HG03460 (cell line): Measurements from ENCODE around the gene B4GALNT2.
A peak's percentile ranks its signal among the peaks of the same experiment; 100 is the strongest.

ENCODE experiments used
- ATAC-seq: cut with Tn5 transposase; IDR thresholded peaks from one replicate; pipeline ENCODE4 v1.9.1; 2021; ENCODE audit not compliant: unreplicated experiment

Gene B4GALNT2

DNA sequence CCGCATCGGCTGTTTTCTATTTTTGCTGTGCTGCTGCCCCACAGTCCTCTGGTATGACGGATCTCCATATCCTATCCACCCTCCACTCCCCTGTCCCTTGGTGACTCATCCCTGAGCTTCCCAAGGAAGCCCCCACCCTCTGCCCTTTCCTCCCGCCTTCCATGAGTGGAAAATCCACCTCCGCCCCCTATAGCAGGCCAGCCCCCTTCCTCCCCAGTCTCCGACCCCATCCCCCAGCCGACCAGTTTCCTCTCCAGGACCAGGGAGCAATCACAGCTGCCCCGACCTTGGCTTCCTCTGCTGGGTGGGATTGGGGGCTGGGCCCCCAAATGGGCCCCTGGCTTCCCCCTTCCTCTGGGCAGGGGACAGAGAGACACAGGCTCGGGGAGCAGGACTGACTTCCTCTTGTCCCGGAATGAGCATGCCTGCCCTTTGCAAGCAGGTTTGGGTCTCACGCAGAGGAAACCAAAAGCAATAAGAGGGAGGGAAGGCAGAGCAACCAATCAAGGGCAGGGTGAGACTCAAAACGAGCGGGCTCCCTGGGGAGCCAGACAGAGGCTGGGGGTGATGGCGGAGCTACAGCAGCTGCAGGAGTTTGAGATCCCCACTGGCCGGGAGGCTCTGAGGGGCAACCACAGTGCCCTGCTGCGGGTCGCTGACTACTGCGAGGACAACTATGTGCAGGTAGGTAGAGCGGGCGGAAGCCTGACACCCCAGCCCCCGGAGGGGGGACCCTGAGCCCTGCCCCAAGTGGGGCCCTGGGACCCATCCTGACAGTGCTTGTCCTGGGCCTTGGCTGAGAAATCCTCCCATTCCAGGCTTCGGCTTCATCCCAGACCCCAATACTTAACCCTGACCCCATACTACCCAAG is 77.8 kb downstream of the B4GALNT2 start, which contains the start of the genes ABI3 and GNGT2:
Gene ABI3, plus strand, starts transcription at position 550 of the 872 bp plus-strand sequence. Its CDS starts 18 bp downstream, at position 568.
Gene GNGT2, minus strand, starts transcription at position 417 of the 872 bp plus-strand sequence. CDS start 3,152 bp downstream, outside the sequence.
- peak; percentile 78 for ATAC-seq

DNA sequence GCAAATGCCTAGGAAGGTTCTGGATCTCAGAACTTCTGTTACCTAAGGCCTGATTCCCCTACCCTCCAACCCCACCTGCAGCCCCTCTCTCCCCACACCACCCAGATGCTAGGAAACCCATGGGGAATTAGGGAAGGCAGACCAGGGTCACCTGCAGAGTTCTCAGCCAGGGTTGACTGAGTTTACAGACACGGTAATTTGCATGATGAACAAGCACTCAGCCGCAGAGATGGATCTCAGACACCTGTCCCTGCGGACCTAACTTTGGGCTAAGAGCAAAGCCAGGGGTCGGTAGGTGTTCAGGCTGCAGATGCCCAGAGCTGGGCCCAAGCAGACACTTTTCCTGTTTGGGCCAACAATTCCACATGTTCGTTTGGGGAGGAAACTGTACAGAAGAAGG is 80.8 kb downstream of the B4GALNT2 start:
- no peak for ATAC-seq

DNA sequence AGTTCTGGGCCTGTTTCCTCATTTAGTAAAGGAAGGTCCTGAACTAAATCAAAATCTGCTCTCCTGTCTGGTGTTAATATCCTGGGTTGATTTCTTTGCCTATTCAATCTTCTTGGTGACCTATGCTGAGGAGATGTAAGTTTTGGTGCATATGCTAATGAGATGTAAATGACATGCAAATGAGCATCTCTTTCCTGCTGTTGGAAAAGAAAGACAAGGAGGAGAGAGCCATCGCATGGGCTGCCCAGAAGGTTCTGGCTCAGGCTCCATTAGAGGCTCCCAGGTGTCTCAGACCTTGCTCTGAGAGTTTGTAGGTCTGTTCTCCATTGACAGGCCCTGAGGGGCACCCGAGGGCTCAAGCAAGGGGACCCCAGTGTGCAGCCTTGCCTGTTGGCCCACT is 81.3 kb downstream of the B4GALNT2 start:
- no peak for ATAC-seq

DNA sequence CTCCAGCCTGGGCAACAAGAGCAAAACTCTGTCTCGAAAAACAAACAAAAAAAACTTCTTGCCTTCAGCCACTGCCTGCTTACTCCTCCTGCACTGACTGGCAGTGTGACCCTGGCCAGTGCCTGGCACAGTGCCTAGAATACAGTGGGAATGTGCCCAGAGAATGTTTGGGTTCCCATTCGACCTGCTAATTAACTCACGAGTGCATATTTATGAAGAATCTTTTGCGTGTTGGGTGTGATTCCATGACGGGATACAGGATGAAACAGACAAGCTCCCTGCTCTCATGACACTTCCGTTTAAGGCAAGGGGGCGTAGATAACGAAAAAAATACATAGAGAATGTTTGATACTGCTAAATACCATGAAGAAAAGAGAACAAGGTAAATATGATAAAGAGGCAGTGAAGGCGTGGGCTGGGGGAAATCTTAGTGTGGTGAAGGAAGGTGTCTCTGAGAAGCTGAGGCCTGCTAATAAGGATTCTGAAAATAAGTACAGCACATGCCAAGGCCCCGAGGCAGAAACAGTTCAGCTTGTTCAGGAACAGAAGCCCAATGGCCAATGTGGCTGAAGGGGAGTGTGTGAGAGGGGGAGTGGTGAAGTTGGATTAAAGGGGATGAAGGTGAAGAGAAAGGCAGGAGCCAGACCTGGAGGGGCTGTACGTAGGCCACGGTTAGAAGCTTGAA is 82.2 kb downstream of the B4GALNT2 start:
- ATAC-seq: no peak

DNA sequence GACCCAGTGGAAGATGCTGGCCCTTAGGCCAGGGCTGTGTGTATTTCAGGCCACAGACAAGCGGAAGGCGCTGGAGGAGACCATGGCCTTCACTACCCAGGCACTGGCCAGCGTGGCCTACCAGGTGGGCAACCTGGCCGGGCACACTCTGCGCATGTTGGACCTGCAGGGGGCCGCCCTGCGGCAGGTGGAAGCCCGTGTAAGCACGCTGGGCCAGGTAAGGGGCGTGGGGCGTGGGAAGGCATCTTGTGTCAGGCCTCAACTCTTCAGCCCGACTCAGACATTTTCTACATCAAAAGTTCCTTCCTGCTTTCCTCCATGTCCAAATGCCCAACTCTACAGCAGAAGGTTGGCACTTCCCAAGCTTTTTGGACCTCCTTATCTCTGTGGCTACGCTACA is 83.9 kb downstream of the B4GALNT2 start:
- ATAC-seq: no peak

DNA sequence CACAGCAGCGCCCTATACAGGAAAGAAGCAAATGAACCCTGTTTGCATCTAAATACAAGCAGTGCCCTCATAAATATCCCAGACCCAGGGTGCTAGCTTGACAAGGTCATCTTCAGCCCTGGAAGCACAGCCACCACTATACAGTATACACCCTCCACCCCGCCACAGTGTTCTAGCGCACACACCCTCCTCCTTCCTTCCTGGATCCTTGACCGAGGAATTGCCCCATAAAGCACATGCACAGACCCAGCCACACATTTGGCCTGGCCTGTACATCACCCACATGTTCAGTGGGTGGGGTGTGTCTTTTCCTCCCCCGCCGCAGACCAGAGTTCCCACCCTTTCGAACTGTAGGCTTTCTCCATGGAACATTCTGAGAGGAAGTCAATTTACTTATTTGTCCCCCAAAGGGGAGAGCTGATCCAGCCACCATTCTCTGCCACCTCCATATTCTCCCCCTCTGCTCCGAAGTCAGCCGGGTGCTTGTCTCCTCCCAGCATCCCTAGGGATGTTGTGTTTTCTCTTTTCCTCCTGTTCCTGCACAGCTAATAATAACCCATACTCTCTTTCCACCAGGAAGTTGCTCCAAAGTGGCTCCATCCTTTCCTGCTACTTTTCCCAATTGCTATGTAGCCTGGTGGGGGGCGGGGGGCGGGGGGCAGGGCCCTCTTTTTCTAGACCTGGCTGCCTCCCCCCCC is 84.5 kb downstream of the B4GALNT2 start:
- no peak for ATAC-seq

DNA sequence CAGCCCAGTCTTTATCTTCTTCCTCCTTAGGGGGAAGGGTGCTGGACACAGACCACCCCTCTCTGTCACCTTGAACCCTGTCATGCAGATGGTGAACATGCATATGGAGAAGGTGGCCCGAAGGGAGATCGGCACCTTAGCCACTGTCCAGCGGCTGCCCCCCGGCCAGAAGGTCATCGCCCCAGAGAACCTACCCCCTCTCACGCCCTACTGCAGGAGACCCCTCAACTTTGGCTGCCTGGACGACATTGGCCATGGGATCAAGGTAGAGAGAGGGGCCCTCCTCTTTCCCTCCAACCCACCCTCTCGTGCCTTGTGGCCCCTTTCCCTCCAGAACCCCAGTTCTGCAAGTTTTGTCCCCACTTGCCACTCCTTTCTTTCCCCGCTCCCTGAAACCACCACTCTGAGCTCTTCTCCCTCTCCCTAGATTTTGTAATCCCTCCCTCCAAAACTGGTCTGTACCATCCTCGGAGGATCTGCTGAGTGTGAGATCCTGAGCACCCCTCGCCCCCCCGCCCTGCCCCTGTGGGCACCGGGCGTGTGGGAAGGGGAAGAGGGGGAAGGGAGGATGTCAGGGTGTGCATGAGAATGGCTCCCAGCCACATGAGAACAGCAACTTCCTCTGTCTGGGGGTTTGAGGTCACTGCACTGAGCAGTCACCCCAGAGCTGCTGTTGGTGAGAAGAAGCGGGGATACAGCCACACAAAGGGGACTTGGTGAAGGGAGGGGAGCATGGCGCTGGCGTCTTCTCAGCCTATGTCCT is 85.3 kb downstream of the B4GALNT2 start:
- no peak for ATAC-seq

DNA sequence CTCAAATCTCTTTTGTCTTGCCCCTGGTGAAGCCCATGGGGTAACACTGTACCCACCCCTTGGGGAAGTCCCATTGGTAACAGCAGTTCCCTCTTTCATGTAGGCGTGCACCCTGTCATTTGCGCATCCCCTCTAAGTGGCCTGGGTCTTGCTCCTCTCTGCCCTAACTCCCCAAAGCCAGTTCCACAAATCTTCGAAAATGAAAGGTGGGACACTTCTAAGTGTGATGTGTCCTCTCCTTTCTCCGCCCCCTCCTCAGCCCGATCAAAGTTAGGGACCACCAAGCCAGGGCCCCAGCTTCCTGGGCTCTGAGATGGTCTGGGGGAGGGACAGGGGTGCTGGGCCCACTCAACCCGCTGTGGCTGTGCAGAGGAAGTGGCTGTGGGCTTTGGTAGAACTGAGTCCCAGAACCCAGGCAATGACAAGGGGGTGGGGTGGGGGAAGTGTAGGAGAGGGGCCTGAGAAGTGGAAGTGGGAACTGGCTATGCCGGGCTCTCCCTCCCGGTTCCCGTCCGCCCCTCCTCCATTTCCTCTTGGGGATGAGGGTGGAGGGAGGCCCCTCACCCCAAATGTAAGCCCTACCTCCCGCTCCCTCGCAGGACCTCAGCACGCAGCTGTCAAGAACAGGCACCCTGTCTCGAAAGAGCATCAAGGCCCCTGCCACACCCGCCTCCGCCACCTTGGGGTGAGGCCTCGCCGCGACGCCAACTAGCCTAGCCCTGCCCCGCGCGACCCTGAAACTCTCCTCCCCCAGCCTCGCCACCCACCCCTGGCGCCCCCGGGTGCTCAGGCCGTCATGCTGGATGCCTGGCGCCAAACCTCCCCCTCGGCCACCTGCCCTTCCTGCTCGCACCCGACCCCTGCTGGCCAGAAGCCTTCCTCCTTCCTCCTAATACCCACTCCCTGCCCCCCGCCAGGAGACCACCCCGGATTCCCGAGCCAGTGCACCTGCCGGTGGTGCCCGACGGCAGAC is 86.7 kb downstream of the B4GALNT2 start:
- ATAC-seq: no peak

DNA sequence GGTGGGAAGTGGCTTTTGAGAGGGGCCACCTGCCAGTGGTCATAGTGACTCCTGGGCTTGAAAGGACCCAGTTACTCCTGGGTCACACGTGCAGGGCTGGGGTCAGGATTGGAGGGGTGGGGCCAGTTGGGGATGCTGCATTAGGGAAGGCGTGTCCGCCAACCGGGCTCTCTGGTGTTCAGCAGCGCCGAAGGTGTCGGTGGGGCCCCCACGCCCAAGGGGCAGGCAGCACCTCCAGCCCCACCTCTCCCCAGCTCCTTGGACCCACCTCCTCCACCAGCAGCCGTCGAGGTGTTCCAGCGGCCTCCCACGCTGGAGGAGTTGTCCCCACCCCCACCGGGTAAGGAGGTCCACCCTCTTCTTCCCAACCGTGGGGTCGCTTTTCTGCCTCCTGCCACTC is 87.4 kb downstream of the B4GALNT2 start:
- no peak for ATAC-seq

DNA sequence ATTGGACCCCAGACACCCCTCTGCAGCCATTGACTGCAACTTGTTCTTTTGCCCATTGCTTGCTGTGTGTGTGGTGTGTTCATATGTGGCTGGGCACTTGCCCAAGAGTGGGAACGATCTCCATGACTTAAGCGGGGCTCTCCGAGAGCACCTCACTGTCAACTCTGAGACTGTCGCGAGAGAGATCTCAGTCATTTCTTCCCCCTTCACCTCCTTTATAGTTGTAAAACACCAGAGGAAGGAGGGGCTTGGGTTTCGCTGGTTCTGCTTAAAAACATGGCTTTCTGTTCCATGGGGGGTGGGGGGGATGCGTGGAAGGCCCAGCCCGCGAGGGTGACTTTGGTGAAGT is 90.6 kb downstream of the B4GALNT2 start:
- no peak for ATAC-seq

DNA sequence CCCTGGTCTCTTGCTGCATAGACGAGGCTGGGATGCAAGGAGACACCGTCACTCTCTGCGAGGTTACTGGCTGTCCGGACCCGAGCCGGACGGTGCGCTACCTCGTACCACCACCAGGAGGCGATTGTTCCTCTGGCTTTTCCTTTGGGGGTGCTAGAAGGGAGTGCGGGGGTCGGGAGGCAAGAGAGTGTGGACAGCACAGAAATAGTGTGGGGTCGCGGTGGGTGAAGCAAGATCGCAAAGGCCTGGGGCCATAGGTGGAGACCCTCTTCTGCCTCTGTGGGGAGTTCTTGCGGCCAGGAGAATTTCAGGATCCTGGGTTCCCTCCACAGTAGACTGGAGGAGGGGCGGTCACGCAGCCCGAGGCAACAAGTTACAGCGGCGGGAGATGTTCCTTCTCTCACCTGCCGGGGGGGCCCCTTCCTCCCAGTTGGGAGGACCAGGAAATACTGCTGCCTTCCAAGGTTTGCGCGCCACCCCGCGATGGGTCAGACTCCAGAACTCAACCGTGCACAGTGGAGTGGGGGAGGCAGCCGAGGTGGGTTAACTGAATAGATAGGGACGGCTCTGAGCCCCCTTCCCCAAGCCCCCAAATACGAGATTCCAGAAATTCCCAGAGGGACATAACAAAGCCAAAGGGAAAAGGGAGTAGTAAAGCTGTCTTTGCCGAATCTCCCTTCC is 91.1 kb downstream of the B4GALNT2 start:
- ATAC-seq: no peak

DNA sequence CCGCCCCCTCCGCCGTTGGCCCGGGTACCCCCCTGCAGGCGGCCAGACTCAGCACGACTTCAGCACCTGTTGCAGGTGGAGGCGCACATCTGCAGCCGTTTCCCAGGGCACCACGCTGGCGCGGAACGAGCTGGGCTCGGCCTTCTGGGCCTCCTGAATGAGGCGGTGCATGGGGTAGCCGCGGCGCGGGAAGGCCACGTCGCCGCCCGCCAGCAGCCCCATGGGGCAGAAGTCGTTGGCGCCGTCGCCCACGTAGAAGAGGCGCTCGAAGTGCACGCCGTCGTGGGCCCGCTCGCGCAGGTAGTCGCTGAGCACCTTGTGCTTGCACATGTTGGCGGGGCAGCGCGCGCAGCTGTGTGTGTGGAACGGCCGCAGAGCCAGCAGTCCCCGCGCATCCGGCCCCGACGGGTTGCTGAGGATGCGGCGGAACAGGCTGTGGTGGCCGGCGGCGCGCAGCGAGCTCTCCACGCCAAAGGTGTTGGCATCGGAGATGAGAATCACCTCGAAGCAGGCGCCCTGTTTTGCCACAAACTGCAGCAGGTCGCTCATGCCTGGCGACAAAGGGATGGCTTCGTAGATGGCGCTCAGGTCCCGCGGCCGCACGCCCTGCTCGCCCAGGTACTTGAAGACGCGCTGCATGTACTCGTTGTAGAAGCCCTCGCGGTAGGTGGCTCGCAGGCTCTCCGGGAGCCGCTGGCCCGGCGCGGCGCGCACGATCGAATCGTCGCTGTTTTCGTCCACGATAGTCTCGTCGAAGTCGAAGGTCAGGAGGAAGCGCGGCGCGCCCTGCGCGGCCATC is 91.8 kb downstream of the B4GALNT2 start:
- no peak for ATAC-seq

DNA sequence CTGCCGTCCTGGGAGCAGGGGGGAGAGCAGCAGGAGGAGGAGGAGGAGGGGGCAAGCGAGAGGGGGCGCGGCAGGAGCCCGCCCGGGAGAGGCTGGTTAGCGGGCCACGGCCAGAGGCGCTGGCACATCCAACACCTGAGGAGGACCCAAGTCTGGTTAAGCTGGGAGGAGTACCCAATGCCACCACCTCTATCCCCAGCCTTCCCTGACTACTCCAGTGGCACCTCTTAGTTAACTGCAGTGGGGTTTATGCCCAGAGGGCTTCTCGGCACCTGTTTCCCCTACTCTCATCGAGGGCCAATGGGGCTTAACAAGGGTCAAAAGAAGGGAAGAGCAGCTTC is 92.4 kb downstream of the B4GALNT2 start:
- ATAC-seq: no peak

DNA sequence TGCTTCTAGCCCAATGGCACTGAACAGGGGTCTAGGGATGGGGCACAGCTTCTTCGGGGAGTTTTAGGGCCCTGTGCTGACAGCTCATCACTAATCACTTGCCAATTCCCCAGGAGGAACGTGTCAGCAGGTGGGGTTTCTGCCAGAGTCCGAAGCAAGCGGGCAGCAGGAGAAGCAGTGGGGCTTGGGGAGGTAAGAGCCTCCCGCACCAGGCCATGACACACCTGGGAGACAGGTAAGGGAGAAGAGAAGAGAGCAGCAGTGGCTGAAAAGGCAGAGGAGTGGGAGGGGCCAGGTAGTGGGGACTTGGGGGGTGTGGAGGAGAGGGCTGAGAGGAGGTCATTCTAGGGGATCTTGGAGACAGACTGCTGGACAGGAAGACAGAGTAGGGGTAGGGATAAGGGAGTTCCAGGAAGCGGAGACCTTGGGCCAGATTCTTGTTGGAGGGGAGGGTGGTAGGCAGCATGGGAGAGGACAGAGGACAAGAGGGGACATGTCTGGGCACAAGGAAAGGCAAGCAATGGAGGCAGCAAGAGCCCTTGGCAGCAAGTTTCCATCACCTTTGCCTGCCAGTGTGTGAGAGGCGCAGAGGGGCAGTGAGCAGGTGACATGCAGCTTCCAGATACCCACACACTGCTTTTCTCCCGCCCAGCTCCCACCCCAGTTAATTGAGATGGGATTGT is 93.1 kb downstream of the B4GALNT2 start:
- ATAC-seq: no peak
